Renal pelvis (tissue), 4 donors: ENCODE data around the gene ADGRV1. TPM values are rescaled to one million over a fixed set of nuclear protein-coding genes. Genes with fewer than 3 reads are reported as not detected.

Experiments
- DNase-seq: peaks from one replicate; pipeline ENCODE4 v3.0.0-alpha.2; 2013
- polyA plus RNA-seq, 3 donors: library from polyadenylated mRNA; unstranded; fragments of 120-200 nt; gene quantifications; one replicate each; pipeline ENCODE4 v1.2.1, GENCODE V29; 2013; ENCODE audit not compliant: insufficient read length in 3 of 3

Gene ADGRV1
- polyA plus RNA-seq, 3 donors = 11.3 to 15.4 (median 14.0) TPM

GRCh38 chr5:91130759-91131158, 572.2 kb downstream of the ADGRV1 start:
- DNase-seq = no peak

- DNase-seq = no peak
These were observed 574.0 kb downstream of the ADGRV1 start for GRCh38 chr5:91132550-91132949.

- no peak for DNase-seq
These were observed 574.6 kb downstream of the ADGRV1 start for GRCh38 chr5:91133183-91133582.

GRCh38 chr5:91135475-91136248, 577.1 kb downstream of the ADGRV1 start:
- DNase-seq = no peak

- DNase-seq = no peak
These were observed 577.7 kb downstream of the ADGRV1 start for GRCh38 chr5:91136271-91136670.

- no peak for DNase-seq
These were observed 579.0 kb downstream of the ADGRV1 start for GRCh38 chr5:91137647-91138046.

- no peak for DNase-seq
These were observed 581.1 kb downstream of the ADGRV1 start for GRCh38 chr5:91139572-91140200.

GRCh38 chr5:91140657-91141056, 582.1 kb downstream of the ADGRV1 start:
- no peak for DNase-seq

- no peak for DNase-seq
These were observed 583.0 kb downstream of the ADGRV1 start for GRCh38 chr5:91141642-91142041.

- DNase-seq = no peak
These were observed 583.8 kb downstream of the ADGRV1 start for GRCh38 chr5:91142386-91142785.

- no peak for DNase-seq
These were observed 584.2 kb downstream of the ADGRV1 start for GRCh38 chr5:91142819-91143218.

GRCh38 chr5:91143840-91144239, 585.2 kb downstream of the ADGRV1 start:
- no peak for DNase-seq

- no peak for DNase-seq
These were observed 586.1 kb downstream of the ADGRV1 start for GRCh38 chr5:91144491-91145332.

GRCh38 chr5:91145333-91145620, 586.7 kb downstream of the ADGRV1 start:
- DNase-seq = peak; percentile 26

GRCh38 chr5:91146230-91146629, 587.6 kb downstream of the ADGRV1 start:
- DNase-seq = no peak

GRCh38 chr5:91146905-91147600, 588.5 kb downstream of the ADGRV1 start:
- DNase-seq = no peak

GRCh38 chr5:91150234-91150633, 591.6 kb downstream of the ADGRV1 start:
- no peak for DNase-seq

- DNase-seq = no peak
These were observed 592.0 kb downstream of the ADGRV1 start for GRCh38 chr5:91150636-91151035.

GRCh38 chr5:91151947-91152346, 593.4 kb downstream of the ADGRV1 start:
- DNase-seq = no peak

- DNase-seq = no peak
These were observed 595.7 kb downstream of the ADGRV1 start for GRCh38 chr5:91154338-91154737.

- no peak for DNase-seq
These were observed 596.7 kb downstream of the ADGRV1 start for GRCh38 chr5:91155274-91155673.

GRCh38 chr5:91156242-91156641, 597.6 kb downstream of the ADGRV1 start:
- DNase-seq = no peak
